GM12873 (cell line): ENCODE data around the gene LIMK1.

ENCODE experiments used
- TF ChIP-seq, protein P1 (sequence below): IDR thresholded peaks from 2 replicates; pipeline ENCODE4 v1.5.1; 2012; ENCODE audit warnings: low read depth, mild to moderate bottlenecking, moderate library complexity, low read length, control low read depth; ENCODE audit not compliant: insufficient read depth; ENCODE audit errors: missing control alignments

LIMK1 gene

DNA sequence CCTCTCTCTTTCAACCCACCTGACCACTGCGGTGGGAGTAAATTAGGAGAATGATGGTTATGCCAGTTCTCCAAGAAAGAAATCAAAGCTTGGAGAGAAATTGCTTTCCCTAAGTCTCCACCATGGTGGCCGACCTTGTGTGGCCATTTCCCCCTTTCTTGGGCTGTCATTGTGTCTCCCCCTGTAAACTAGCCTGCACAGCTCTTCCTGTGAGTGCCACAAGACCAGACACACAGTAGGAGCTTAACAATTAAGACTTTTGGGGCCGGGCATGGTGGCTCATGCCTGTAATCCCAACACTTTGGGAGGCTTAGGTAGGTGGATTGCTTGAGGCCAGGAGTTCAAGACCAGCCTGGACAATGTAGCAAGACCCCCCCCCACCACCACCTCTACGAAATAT, 18.9 kb upstream of the LIMK1 start:
- TF ChIP-seq, protein P1, sequence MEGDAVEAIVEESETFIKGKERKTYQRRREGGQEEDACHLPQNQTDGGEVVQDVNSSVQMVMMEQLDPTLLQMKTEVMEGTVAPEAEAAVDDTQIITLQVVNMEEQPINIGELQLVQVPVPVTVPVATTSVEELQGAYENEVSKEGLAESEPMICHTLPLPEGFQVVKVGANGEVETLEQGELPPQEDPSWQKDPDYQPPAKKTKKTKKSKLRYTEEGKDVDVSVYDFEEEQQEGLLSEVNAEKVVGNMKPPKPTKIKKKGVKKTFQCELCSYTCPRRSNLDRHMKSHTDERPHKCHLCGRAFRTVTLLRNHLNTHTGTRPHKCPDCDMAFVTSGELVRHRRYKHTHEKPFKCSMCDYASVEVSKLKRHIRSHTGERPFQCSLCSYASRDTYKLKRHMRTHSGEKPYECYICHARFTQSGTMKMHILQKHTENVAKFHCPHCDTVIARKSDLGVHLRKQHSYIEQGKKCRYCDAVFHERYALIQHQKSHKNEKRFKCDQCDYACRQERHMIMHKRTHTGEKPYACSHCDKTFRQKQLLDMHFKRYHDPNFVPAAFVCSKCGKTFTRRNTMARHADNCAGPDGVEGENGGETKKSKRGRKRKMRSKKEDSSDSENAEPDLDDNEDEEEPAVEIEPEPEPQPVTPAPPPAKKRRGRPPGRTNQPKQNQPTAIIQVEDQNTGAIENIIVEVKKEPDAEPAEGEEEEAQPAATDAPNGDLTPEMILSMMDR = no peak

DNA sequence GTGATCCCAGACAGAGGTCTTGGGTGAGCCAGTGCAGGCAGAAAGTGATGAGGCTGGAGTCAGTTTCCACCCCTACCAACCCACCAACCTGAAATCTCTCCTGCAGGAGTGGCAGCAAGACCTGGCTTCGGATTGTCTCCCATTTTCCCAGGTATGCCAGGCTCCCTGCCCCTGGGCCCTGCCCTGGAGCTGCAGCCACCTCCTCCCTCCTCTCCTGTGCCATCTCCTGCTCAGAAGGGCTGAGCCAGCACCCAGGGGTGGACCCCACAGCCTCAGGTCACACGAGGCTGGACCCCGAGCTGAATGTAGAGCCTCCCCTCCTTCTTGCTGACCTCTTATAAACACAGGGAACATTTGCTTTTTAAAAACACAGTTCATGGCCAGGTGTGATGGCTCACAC, 17.0 kb upstream of the LIMK1 start:
- TF ChIP-seq, protein P1 = no peak

DNA sequence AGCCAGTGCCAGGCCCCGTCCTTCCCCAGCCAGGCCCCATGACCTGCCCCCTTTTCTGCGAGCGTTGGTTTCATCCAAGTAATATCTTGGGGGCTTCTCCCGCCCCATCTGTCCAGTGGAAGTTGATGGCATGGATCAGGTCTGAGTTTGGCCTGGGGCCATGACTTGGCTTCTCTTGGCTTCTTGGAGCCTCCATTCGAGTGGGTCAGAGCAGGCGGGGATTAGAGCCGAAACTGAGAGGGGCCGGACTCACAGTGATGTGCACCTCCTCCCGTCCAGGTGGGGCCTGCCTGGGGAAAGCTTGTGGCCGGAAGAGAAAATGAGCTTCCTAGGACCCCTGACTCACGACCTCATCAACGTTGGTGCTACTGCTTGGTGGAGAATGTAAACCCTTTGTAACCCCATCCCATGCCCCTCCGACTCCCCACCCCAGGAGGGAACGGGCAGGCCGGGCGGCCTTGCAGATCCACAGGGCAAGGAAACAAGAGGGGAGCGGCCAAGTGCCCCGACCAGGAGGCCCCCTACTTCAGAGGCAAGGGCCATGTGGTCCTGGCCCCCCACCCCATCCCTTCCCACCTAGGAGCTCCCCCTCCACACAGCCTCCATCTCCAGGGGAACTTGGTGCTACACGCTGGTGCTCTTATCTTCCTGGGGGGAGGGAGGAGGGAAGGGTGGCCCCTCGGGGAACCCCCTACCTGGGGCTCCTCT, 15.1 kb upstream of the LIMK1 start:
- TF ChIP-seq, protein P1 = no peak

DNA sequence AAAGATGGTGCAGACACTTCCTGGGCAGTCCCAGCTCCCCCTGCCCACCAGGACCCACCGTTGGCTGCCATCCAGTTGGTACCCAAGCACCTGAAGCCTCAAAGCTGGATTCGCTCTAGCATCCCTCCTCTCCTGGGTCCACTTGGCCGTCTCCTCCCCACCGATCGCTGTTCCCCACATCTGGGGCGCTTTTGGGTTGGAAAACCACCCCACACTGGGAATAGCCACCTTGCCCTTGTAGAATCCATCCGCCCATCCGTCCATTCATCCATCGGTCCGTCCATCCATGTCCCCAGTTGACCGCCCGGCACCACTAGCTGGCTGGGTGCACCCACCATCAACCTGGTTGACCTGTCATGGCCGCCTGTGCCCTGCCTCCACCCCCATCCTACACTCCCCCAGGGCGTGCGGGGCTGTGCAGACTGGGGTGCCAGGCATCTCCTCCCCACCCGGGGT, 14.5 kb upstream of the LIMK1 start:
- TF ChIP-seq, protein P1 = no peak

DNA sequence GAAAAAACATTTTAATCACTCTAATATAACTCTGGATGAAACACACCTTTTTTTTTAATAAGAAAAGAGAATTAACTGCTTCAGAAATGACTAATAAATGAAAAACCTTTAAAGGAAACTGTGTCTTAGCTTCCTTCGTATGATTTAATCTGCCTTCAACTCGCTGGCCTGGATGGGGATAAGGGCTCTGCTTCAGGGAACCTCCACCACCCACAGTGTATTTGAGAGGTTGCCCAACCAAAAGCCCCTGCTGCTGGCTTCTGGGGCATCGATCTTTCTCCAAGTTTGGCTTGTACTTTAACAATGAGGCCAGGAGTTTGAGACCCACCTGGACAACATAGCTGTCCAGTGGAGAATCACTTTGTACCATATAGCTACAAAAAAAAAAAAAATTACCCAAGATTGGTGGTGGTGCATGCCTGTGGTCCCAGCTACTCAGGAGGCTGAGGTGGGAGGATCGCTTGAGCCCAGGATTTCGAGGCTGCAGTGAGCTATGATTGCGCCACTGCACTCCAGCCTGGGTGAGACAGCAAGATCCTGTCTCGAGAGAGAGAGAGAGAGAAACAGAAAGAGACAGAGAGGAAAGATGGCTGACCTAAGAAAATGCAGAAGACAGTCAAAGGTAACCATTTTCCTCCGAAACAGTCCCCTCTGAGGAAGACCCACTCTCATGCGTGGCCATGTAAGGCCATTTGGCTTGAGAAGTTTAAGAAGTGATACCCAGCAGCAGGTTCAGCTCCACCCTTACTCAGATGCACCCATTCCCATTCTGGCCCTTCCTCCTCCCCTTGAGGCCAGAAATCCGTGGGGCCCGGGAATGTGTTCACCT, 13.6 kb upstream of the LIMK1 start:
- TF ChIP-seq, protein P1 = no peak

DNA sequence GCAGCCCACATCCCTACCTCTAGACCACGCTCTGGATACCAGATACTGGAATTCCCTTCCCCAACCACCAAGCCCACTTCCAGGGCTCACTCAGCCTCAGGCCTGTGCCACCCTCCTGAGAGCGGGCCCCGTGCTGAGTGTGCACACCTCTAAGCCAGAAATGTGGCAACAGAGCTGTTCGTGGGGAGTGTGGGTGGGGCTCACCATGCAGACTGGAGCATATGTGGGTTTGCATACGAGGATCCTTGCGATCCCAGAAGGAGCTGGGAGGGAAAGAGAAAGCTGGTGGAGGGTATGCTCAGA, 13.0 kb upstream of the LIMK1 start:
- TF ChIP-seq, protein P1 = no peak

DNA sequence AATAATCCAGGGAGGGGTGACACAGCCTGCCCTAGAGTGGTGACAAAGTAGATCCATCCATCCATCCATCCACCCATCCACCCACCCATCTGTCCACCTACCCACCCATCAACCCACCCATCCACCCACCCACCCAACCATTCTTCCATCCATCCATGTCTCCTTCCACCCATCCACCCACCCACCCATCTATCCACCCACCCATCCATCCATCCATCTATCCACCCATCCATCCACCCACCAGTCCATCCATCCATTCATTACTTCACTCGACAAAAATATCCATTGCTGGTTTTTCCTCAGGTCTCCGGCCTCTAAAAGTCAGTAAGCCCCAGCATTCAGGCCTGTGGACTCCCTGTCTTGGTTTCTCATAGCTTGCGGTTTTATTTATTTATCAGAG, 12.5 kb upstream of the LIMK1 start:
- TF ChIP-seq, protein P1 = no peak
